Measurements from ENCODE around the gene PPP1R13B. TPM values are rescaled to one million over a fixed set of nuclear protein-coding genes. Genes with fewer than 3 reads are reported as not detected.

Gene PPP1R13B
- total RNA-seq, 2 donors from 2014 or later, result 18.2 to 22.6 TPM

DNA sequence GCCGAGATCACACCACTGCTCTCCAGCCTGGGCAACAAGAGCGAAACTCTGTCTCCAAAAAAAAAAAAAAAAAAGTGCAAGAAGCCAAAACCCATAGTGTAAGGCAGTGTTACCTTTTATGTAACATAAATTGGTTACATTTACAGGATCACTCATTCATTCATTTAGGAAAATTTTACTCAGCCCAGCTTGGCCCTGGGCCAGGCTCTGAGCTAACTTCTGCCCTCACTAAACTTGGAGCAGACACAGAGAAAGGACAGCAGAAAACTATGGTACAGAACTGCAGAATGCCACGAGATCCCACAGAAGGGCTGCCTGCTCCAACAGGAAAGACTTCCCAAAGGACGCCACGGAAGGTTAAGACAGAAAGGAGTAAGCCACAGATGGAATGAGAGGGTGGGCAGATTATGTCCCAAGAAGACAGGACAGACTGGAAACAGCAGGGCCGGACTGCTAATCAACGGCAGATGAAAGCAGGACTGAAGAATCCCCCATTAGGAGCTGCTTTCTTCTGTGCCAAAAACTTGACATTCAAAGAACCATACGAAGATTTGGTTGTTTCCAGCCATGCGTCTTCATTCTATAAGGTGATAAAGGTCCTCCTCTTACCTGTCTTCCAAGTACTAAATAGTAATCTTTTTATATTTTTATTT lies 18.9 kb downstream of the PPP1R13B start:
- no peak overlapping the region for H3K27ac Mint-ChIP-seq
- H3K36me3 Mint-ChIP-seq (ENCODE audit: low read depth), result no peaks in the 10 kb centered on the region
- no peak overlapping the region for H3K4me3 Mint-ChIP-seq
- ATAC-seq, result no peak
- no peaks in the 10 kb centered on the region for H3K9me3 ChIP-seq (ENCODE audit: control insufficient read depth, low read length, poor library complexity, severe bottlenecking)
- H3K4me1 Mint-ChIP-seq, result peaks cover 9% of the 10 kb centered on the region
- DNase-seq, result no peak
- no peaks in the 10 kb centered on the region for H3K27me3 Mint-ChIP-seq

DNA sequence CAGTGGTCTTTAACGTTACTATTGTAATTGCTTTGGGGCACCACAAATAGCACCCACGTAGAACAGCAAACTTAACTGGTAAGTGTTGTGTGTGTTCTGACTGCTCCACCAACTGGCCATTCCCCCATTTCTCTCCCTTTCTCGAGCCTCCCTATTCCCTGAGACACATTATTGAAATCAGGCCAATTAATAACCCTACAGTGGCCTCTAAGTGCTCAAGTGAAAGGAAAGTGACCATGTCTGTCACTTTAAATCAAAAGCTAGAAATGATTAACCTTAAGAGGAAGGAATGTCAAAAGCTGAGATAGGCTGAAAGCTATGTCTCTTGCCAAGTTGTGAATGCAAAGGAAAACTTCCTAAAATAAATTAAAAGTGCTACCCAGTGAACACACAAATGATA lies 22.3 kb downstream of the PPP1R13B start:
- H3K9me3 ChIP-seq (ENCODE audit: control insufficient read depth, low read length, poor library complexity, severe bottlenecking), result no peaks in the 10 kb centered on the region
- no peaks in the 10 kb centered on the region for H3K27me3 Mint-ChIP-seq
- H3K36me3 Mint-ChIP-seq (ENCODE audit: low read depth), result no peaks in the 10 kb centered on the region
- DNase-seq (no peak), ATAC-seq (no peak)
- no peak overlapping the region for H3K4me3 Mint-ChIP-seq
- peaks cover 16% of the 10 kb centered on the region for H3K4me1 Mint-ChIP-seq
- H3K27ac Mint-ChIP-seq, result no peak overlapping the region

DNA sequence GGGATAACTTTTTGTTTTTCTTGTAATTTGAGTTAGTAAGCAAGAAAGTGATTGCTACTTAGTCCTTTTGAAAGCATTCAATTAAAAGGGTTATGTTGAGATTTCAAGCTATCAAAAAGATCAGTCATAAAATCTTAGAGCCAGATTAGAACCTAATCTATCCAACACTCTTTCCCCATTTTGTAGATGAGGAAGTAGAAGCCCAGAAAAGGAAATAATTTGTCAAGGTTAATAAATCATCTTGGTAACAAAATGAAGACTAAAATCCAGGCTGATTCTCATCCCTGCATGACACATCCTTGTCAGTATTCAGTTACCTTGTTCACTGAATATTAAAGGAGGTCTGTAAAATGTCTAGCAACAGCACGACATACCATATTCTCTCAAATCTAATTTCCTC lies 26.5 kb downstream of the PPP1R13B start:
- H3K9me3 ChIP-seq (ENCODE audit: control insufficient read depth, low read length, poor library complexity, severe bottlenecking), result no peaks in the 10 kb centered on the region
- ATAC-seq, result no peak
- no peak overlapping the region for H3K4me3 Mint-ChIP-seq

DNA sequence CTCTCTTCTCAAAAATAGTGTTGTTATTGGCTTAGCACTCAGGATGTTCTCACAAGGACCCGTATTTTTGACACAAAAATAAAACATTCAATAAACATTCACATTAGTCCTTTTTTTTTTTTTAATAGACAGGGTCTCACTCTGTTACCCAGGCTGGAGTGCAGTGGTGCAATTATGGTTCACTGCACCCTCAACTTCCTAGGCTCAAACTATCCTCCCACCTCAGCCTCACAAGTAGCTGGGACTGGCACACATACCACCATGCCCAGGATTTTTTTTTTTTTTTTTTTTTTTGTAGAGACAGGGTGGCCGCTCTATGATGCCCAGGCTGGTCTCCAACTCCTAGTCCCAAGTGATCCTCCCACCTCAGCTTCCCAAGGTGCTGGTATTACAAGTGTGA lies 27.0 kb downstream of the PPP1R13B start:
- H3K36me3 Mint-ChIP-seq (ENCODE audit: low read depth), result no peaks in the 10 kb centered on the region
- no peaks in the 10 kb centered on the region for H3K27me3 Mint-ChIP-seq
- DNase-seq (no peak), ATAC-seq (no peak)
- H3K9me3 ChIP-seq (ENCODE audit: control insufficient read depth, low read length, poor library complexity, severe bottlenecking), result no peaks in the 10 kb centered on the region
- H3K27ac Mint-ChIP-seq, result peak overlapping the region; percentile 76
- H3K4me3 Mint-ChIP-seq, result no peak overlapping the region
- H3K4me1 Mint-ChIP-seq, result peaks cover 36% of the 10 kb centered on the region

More for the DNA sequence above, 26.5 kb downstream of the PPP1R13B start:
- no peak for DNase-seq
- Mint-ChIP-seq H3K27ac (peak overlapping the region; percentile 76), H3K27me3 (no peaks in the 10 kb centered on the region), H3K4me1 (peaks cover 36% of the 10 kb centered on the region), H3K36me3 (ENCODE audit: low read depth) (no peaks in the 10 kb centered on the region)

DNA sequence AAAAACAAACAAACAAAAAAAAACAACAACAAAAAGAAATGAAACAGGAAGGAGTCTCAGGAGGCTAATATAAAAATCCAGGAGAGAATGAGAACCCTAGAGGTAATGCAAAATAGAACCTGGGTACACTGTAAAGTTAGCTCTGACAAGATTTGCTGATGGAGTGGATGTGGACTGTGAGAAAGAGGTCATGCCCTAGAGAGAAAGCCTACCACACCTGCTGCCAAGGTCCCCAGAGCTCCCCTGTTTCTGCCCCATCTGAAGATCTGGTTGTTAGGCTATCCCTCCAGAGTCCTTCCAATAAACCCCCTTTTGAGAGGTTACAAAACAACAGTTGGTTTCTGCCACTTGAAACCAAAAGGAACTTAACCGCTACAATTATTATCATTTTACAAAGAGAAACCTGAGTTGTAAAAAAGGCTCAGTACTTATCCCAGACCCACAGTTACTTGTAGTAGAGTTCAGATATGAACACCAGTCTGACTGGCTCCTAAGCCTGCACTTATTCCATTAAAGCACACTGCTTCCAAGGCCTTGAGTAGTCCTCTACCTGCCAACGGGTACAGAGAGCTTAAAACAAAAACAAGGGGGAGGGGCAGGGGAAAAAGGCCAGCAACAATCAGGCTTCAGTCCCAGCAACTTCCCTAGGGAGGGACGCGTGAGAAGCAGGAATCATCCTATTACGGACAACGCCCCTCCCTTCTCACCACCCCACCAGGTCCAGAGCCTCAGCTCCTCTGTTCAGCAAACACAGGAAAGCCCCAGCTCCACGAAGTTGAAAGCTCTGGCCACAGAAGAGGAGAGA lies 27.7 kb downstream of the PPP1R13B start:
- Mint-ChIP-seq H3K27ac (peak overlapping the region; percentile 76), H3K4me3 (no peak overlapping the region), H3K4me1 (peaks cover 34% of the 10 kb centered on the region), H3K36me3 (ENCODE audit: low read depth) (no peaks in the 10 kb centered on the region), H3K27me3 (no peaks in the 10 kb centered on the region)
- DNase-seq (no peak), ATAC-seq (no peak)
- no peaks in the 10 kb centered on the region for H3K9me3 ChIP-seq (ENCODE audit: control insufficient read depth, low read length, poor library complexity, severe bottlenecking)

DNA sequence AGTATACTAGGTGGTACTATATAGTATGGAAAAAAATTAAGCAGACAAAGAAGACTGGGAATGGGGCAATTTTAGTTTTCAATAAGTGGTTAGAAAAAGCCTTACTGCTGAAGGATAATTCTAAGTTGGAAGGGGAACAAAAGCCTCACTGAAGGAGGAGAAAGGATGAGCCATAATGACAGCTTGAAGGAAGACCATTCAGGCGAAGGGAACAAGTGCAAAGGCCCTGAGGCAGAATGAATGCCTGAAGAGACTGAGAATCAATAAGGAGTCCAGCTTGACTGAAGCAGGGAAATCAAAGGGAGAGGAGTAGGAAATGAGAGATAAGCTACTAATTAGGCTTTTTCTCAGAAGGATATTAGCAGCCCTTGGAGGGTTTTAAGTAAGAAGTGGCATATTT lies 28.5 kb downstream of the PPP1R13B start:
- no peaks in the 10 kb centered on the region for H3K36me3 Mint-ChIP-seq (ENCODE audit: low read depth)
- H3K4me3 Mint-ChIP-seq, result no peak overlapping the region
- peak overlapping the region; percentile 76 for H3K27ac Mint-ChIP-seq
- H3K9me3 ChIP-seq (ENCODE audit: control insufficient read depth, low read length, poor library complexity, severe bottlenecking), result no peaks in the 10 kb centered on the region
- DNase-seq (no peak), ATAC-seq (no peak)
- peaks cover 34% of the 10 kb centered on the region for H3K4me1 Mint-ChIP-seq
- H3K27me3 Mint-ChIP-seq, result no peaks in the 10 kb centered on the region

DNA sequence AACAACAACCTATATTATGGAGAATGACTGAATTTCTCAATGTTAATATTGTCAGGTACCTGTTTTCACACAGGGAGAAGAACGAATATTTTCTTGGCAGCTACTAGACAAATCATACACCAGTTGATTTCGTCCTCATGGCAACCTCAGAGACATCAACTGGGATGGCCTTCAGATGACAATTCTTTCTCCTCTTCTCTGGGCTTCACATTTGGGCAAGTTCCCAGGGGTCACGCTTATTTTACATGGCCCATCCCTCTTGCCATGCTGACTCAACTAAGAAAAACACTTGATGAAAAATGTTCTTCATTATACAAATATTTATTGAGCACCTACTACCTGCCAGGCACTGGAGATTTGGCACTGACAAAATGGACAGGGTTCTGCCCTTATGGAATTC lies 29.0 kb downstream of the PPP1R13B start:
- ATAC-seq (no peak), DNase-seq (no peak)
- Mint-ChIP-seq H3K4me1 (peaks cover 34% of the 10 kb centered on the region), H3K27ac (peak overlapping the region; percentile 76), H3K27me3 (no peaks in the 10 kb centered on the region), H3K36me3 (ENCODE audit: low read depth) (no peaks in the 10 kb centered on the region), H3K4me3 (no peak overlapping the region)
- no peaks in the 10 kb centered on the region for H3K9me3 ChIP-seq (ENCODE audit: control insufficient read depth, low read length, poor library complexity, severe bottlenecking)

DNA sequence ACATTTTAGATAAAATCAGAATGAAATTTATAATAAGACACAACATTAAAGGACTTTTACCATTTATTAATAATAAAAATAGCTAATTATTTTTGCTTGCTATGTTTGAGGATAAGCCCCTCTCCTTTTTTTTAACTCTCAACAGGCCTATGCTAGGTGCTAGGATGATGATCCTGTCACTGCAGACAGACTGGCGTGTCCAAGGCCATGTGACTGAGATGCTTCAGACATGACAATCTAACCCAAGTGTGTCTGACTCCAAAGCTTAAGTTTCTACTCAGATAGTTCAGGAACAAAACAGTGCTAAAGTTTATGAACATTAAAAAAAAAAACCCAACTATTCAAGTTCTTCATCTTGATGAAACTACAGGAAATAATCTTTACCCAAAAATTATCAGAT lies 29.8 kb downstream of the PPP1R13B start:
- ATAC-seq, result no peak
- no peak overlapping the region for H3K27ac Mint-ChIP-seq
- H3K27me3 Mint-ChIP-seq, result no peaks in the 10 kb centered on the region
- DNase-seq, result no peak
- H3K9me3 ChIP-seq (ENCODE audit: control insufficient read depth, low read length, poor library complexity, severe bottlenecking), result no peaks in the 10 kb centered on the region
- peaks cover 30% of the 10 kb centered on the region for H3K4me1 Mint-ChIP-seq
- H3K36me3 Mint-ChIP-seq (ENCODE audit: low read depth), result no peaks in the 10 kb centered on the region
- H3K4me3 Mint-ChIP-seq, result no peak overlapping the region

DNA sequence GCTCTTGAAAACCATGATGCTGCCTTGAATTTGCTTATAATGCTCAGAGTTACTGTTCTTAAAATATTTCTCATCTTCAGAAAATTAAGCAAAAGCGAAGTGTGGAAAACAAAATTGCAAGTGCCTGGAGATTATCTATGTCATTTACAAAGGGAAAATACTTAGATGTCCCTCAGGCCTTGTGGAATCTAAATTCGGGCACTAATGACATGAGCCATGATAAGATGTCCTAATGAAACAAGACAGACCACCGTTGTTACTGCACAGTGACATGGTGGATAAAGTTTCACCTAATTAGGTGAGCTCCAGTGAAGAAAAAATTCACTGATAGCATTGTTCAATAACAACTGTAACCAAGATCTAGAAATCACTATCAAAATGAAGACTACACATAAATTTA lies 30.4 kb downstream of the PPP1R13B start:
- no peak for DNase-seq
- no peak overlapping the region for H3K4me3 Mint-ChIP-seq
- no peak overlapping the region for H3K27ac Mint-ChIP-seq
- no peaks in the 10 kb centered on the region for H3K36me3 Mint-ChIP-seq (ENCODE audit: low read depth)
- no peaks in the 10 kb centered on the region for H3K9me3 ChIP-seq (ENCODE audit: control insufficient read depth, low read length, poor library complexity, severe bottlenecking)
- ATAC-seq, result no peak
- no peaks in the 10 kb centered on the region for H3K27me3 Mint-ChIP-seq
- H3K4me1 Mint-ChIP-seq, result peaks cover 30% of the 10 kb centered on the region

DNA sequence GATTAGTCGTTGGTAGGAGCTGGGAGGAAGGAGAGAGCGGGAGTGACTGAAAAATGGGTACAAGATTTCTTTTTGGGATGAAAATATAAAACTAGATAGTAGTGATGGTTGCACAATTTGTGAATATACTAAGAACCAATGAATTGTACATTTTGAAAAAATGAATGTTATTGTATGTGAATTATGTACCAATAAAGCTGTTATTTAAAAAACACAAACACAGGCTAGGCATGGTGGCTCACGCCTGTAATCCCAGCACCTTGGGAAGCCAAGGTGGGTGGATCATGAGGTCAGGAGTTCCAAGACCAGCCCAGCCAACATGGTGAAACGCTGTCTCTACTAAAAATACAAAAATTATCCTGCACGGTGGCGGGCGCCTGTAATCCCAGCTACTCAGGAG lies 32.1 kb downstream of the PPP1R13B start:
- no peaks in the 10 kb centered on the region for H3K9me3 ChIP-seq (ENCODE audit: control insufficient read depth, low read length, poor library complexity, severe bottlenecking)
- ATAC-seq (no peak), DNase-seq (no peak)
- Mint-ChIP-seq H3K4me3 (peak overlapping the region; percentile 31), H3K27ac (peak overlapping the region; percentile 51), H3K4me1 (peaks cover 24% of the 10 kb centered on the region), H3K36me3 (ENCODE audit: low read depth) (no peaks in the 10 kb centered on the region), H3K27me3 (no peaks in the 10 kb centered on the region)

DNA sequence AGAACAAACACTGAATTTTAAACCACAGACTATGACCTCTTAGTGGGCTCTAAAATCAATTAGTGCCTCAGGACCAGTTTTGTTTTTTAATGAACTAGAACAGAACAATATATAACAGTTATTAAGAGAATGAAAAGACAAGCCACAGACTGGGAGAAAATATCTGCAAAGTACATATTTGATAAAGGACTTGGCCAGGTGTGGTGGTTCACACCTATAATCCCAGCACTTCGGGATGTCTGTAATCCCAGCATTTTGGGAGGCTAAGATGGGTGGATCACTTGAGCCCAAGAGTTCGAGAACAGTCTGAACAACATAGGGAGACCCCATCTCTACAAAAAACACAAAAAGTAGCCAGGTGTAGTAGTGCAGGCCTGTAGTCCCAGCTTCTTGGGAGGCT lies 36.2 kb downstream of the PPP1R13B start:
- Mint-ChIP-seq H3K27me3 (no peaks in the 10 kb centered on the region), H3K4me3 (no peak overlapping the region), H3K27ac (no peak overlapping the region), H3K36me3 (ENCODE audit: low read depth) (peaks cover 2% of the 10 kb centered on the region), H3K4me1 (peaks cover 8% of the 10 kb centered on the region)
- ATAC-seq (no peak), DNase-seq (no peak)
- H3K9me3 ChIP-seq (ENCODE audit: control insufficient read depth, low read length, poor library complexity, severe bottlenecking), result no peaks in the 10 kb centered on the region

DNA sequence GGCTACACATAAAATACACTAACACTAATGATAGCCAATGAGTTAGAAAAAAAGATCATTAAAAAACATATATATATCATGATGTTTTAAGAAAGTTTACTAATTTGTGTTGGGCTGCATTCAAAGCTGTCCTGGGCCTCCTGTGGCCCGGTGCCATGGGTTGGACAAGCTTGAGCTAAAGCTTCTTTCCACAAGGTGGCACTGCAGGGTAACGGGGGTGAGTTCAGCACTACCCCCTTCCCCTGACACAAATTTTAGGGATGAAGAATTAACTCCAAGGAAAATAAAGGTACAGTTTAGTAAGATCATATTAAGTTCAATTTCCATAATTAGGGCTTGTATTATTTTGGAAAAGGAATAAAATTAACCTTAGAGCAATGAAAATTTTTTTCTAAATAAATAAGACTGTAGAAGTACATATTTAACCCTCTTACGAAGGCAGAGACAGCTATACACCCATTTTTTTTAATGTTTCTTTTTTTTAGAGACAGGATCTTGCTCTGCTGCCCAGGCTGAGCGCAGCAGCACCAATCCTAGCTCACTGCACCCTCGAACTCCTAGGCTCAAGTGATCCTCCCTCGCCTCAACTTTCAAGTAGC lies 38.9 kb downstream of the PPP1R13B start:
- H3K4me1 Mint-ChIP-seq, result peaks cover 14% of the 10 kb centered on the region
- no peaks in the 10 kb centered on the region for H3K9me3 ChIP-seq (ENCODE audit: control insufficient read depth, low read length, poor library complexity, severe bottlenecking)
- no peaks in the 10 kb centered on the region for H3K27me3 Mint-ChIP-seq
- DNase-seq, result peak; percentile 20 to 63 (median 23)
- no peak overlapping the region for H3K4me3 Mint-ChIP-seq
- ATAC-seq, result peak; percentile 85
- no peak overlapping the region for H3K27ac Mint-ChIP-seq
- peaks cover 2% of the 10 kb centered on the region for H3K36me3 Mint-ChIP-seq (ENCODE audit: low read depth)

DNA sequence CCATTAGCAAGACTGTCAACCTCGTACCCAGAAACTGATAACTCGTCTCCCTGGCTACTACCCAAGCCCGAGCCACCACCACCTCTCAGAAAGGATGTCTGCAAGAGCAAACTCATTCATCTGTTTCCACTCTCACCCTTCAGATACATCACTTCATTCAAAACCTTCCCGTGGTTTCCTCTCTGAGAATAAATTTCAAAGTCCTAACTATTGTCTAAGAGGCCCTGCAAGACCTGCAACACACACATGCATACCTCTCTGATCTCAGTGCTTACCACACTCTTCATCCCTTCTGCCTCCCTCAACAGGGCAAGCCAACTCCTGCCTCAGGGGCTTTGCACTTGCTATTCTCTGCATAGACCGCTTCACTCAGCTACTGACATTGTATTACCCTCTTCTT lies 40.6 kb downstream of the PPP1R13B start:
- peak overlapping the region; percentile 77 for H3K27ac Mint-ChIP-seq
- ATAC-seq (no peak), DNase-seq (no peak)
- H3K27me3 Mint-ChIP-seq, result no peaks in the 10 kb centered on the region
- peaks cover 17% of the 10 kb centered on the region for H3K4me1 Mint-ChIP-seq
- no peaks in the 10 kb centered on the region for H3K9me3 ChIP-seq (ENCODE audit: control insufficient read depth, low read length, poor library complexity, severe bottlenecking)
- H3K36me3 Mint-ChIP-seq (ENCODE audit: low read depth), result peaks cover 2% of the 10 kb centered on the region
- H3K4me3 Mint-ChIP-seq, result no peak overlapping the region
